Superior temporal gyrus (tissue), 1 donor: ENCODE results near the gene KIFAP3.
"Not testable (repeated sequence)": the region's sequence is repeated elsewhere in the genome, so short reads cannot be mapped to it uniquely, and the experiment has no call there.

Source experiments
- DNase-seq: peaks from one replicate; pipeline ENCODE4 v3.0.0-alpha.2; 2016; ENCODE audit errors: extremely low spot score

Gene KIFAP3

GRCh38 chr1:170063109-170063826, 11.2 kb downstream of the KIFAP3 start:
- DNase-seq = no peak

DNA sequence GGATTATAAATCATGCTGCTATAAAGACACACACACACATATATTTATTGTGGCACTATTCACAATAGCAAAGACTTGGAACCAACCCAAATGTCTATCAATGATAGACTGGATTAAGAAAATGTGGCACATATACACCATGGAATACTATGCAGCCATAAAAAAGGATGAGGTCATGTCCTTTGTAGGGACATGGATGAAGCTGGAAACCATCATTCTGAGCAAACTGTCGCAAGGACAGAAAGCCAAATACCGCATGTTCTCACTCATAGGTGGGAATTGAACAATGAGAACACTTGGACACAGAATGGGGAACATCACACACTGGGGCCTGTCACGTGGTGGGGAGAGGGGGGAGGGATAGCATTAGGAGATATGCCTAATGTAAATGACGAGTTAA, 12.8 kb downstream of the KIFAP3 start:
- DNase-seq = not testable (repeated sequence)

GRCh38 chr1:170060015-170060520, 14.4 kb downstream of the KIFAP3 start:
- not testable (repeated sequence) for DNase-seq

GRCh38 chr1:170049176-170049800, 25.2 kb downstream of the KIFAP3 start:
- DNase-seq = no peak

- no peak for DNase-seq
Observed at GRCh38 chr1:170048515-170048914, 26.0 kb downstream of the KIFAP3 start.

- DNase-seq = no peak
Observed at GRCh38 chr1:170044187-170044586, 30.3 kb downstream of the KIFAP3 start.

DNA sequence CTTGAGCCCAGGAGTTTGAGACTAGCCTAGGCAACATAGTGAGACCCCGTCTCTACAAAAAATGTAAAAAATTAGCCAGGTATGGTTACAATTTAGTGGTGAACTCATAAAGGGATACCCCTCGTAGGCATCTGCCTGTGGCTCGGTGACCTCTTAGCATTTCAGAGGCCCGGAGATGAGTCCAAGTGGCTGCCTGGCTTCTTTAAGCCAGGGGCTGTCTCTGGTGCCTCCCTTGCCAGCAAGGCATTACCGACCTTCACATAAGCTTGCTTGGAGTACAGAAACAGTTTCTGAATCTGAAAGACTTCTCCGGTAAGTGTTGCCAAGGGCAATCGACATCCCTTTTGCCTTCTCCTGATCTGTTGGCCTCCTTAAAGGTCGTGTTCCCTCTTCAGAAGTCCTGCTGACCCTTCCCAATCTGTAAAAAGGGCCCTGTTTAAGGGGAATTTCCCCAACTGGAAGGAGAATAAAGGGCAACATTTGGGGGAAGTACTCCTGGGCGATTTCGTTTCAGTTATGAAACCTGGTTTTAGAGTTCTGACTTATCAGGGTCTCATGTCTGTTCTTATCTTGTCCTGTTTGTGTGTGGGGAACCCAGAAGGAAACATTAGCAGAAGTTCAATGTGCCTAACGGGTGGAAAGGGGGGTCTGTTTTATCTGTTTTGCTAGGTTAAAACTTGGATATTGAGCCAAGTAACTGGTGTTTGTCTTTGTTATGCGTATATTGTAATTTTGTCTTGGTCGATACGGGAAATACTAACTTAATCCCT, 32.9 kb downstream of the KIFAP3 start:
- no peak for DNase-seq

DNA sequence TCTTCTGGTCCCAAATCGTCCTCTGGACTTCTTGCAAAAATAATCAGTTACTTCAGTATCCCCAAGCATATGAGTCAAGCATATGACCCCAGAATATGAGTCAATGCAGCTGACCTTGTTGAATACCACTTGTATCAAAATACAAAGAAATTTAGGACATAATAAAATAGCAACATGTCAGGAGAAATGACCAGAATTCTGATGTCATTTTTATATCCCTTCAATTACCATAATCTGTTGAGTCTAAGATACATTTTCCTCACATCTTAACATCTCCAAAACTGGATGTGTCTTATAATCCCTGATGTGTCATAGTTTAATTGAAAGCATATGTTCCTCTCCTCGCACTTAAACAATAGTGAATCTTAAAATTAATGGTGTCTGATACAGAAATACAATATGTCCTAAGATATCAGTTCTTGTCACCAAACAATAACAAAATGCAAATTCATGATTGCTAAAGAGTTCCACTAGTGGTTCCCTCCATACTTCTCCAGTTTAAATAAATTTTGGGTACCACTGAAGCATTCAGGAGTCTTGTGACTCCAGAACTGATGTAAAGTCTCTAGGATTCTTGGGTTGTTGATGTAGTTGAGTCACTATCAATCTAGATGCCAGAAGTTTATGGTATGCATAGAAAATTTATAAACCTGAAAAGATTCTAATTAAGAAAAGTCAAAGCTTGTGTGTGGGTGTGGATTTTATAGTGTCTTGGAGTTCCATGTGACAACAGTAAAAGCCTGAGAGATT, 41.8 kb downstream of the KIFAP3 start:
- DNase-seq = no peak

- DNase-seq = no peak
Observed at GRCh38 chr1:170030212-170030611, 44.3 kb downstream of the KIFAP3 start.

DNA sequence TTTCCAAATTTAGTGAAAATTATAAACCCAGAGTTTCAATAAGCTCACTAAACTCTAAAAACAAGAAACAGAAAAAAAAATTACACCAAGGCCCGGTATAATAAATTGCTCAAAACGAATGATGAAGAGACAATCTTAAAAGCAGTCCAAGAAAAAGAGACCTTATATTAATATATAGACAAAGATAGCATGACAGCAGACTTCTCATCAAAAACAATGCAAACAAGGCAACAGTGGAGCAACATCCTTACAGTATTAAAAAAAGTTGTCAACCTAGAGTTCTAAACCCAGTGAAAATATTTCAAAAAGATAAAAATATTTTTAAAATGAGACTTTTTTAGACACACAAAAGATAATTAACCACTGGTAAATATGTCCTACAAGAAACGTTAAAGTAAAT, 46.7 kb downstream of the KIFAP3 start:
- no peak for DNase-seq

- no peak for DNase-seq
Observed at GRCh38 chr1:170020859-170021258, 53.6 kb downstream of the KIFAP3 start.

DNA sequence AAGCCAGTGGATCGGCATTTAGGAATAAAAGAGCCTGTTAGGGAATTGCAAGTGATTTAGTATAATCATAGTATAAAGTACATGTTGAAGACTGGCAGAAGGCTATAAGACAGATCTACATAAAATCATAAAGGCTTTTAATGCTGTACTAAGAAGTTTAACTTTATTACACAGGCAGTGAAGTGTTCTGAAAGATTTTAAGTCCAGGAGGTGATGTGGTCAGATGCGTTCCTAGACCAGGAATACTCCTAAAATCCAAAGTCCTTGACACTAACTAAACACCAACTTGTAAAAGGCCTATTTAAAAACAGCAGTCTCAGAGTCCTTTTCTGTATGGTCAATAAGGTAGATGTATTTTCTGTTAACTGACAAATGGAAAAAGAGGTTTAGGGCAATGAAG, 57.0 kb downstream of the KIFAP3 start:
- no peak for DNase-seq

- DNase-seq = no peak
Observed at GRCh38 chr1:170012920-170013319, 61.6 kb downstream of the KIFAP3 start.

DNA sequence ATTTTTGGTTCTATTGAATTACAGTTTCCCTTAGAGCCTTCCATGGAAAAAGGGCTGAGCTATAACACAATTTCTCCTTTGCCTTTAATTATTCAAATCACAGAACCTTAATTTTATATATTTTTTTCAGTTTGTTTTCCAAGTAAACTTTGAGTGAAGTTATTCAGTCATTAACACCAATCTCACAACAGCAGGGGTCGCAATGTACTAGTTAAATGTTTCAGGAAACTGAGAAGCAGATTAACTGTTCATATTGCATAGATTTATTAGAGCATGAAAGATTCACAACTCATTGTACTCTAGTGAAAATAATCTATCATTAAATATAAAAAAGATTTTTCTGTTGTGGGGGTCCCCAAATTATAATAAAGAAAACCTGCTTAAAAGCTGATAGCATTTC, 64.1 kb downstream of the KIFAP3 start:
- no peak for DNase-seq

- no peak for DNase-seq
Observed at GRCh38 chr1:170009551-170009950, 64.9 kb downstream of the KIFAP3 start.

DNA sequence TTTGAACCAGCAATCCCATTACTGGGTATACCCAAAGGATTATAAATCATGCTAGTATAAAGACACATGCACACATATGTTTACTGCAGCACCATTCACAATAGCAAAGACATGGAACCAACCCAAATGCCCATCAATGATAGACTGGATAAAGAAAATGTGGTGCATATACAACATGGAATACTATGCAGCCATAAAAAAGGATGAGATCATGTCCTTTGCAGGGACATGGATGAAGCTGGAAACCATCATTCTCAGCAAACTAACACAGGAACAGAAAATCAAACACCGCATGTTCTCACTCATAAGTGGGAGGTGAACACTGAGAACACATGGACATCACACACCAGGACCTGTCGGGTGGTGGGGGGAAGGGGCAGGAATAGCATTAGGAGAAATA, 65.8 kb downstream of the KIFAP3 start:
- not testable (repeated sequence) for DNase-seq

GRCh38 chr1:170003270-170003835, 71.1 kb downstream of the KIFAP3 start:
- DNase-seq = not testable (repeated sequence)

GRCh38 chr1:170001266-170001665, 73.2 kb downstream of the KIFAP3 start:
- no peak for DNase-seq

- no peak for DNase-seq
Observed at GRCh38 chr1:169999761-170000160, 74.7 kb downstream of the KIFAP3 start.

DNA sequence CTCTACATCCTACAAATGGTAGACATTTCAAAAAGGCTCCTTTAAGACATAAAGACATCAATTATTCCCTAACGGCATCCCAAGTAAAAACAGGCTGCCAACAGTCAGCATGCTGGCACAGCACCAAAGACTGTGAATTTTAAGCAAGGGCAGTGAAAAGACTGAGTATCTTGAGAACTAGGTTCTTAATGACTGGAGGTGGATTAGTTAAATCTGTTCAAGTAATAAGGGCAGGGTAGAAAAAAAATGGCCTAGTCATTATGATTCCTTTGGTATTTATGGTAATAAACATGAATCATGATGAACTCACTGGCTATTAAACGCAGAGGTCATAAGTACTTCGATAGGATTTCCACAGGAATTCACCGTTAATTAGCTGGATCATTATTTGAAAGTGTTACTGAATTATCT, 75.2 kb downstream of the KIFAP3 start:
- peak; percentile 44 for DNase-seq

DNA sequence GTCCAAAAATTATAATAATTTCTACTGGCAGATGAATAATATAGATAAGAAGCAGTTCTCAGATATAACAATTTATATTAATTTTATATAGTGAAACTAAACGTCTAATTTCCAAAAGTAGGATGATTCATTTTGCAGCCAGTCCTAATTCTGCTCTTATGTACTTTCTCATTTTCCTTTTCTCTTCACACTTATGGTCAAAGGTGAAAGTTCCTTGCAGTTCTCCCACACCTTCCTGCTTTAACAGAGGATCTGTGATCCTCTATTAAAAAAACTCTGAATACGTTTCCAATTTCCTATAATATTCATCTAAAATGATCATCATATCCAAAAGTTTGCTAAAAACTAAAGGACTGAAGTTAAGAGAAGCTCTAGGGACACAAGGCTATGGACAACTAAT, 78.5 kb downstream of the KIFAP3 start:
- DNase-seq = no peak

DNA sequence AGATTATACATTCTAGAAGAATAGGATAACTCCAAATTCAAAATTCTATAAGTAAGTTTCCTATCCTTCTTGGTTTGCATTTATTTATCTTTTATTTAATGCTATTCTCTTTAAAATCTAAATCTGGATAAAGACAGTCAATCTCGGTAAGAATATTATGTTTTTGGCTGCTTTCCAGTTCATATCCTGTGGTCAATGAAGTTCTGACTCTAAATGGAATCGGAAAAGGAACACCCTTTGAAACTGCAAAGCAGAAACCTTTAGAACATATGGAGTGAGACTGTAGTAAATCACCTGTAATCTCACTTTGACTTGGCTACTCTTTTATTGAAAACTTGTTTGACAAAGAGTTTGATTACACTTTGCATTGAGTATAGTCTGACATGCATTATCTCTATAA, 85.2 kb downstream of the KIFAP3 start:
- DNase-seq = no peak
